ENCODE data around the gene FOXE3.

GRCh38 chr1:47406966-47407365 is 9.1 kb upstream of the FOXE3 start:
- TF ChIP-seq CTCF (conservative IDR thresholded peaks at IDR 0.05; ENCODE audit: low read depth, low read length) (no peak), EZH2 (IDR thresholded peaks at IDR 0.05; ENCODE audit: low read length, unreplicated experiment) (no peak)

All from PC-3 (cell line).